Suppressor macrophage treated with lipopolysaccharide for 1 hour (primary cell): ENCODE data around the gene SLC25A27.
"Not testable (repeated sequence)": the region's sequence is repeated elsewhere in the genome, so short reads cannot be mapped to it uniquely, and the experiment has no call there.

Experiments
- DNase-seq, 3 donors: peaks; one replicate each; pipeline ENCODE4 v3.0.0-alpha.2; 2020 to 2022

SLC25A27 gene

DNA sequence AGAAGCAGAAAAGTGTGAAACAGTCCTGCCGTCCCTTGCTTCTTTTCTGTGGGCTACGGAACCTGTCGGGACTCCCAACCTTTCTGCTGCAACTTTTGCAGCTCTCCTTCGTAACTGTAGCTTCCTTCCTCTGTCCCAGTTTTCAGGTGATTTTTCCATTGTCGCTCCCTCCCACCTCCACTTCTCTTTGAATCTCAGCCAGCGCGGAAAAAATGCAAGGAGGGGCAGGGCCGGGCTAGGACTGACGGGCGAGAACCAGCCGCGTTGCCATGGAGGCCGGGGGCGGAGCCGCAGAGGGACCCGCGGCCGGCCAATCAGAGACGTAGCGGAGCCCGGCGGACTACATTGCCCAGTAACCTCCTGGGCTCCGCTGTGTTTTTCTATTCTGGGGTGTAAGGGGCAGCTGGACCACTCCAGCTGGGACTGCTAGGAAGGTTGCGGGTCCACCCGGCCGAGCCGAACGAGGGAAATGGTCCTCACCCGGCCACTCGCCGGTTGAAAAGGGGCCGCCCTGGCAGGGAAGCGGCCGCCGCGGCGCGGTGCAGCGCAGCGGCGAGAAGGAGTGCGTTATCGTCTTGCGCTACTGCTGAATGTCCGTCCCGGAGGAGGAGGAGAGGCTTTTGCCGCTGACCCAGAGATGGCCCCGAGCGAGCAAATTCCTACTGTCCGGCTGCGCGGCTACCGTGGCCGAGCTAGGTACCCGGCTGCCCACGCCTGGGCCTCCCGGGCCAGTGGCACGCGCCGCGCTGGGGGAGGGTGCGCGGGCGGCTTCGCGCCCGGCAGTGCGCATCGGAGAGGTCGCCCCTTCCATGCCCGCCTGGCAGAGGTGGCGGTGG, at the start of gene SLC25A27, which contains the start of gene CYP39A1:
Gene SLC25A27, plus strand, starts transcription at position 373 of the 836 bp plus-strand sequence. Its CDS starts 218 bp downstream, at position 591.
Gene CYP39A1, minus strand, starts transcription at position 216 of the 836 bp plus-strand sequence. CDS start 236 bp downstream, outside the sequence.
- DNase-seq: peak; percentile 88 to 95 (median 93)

DNA sequence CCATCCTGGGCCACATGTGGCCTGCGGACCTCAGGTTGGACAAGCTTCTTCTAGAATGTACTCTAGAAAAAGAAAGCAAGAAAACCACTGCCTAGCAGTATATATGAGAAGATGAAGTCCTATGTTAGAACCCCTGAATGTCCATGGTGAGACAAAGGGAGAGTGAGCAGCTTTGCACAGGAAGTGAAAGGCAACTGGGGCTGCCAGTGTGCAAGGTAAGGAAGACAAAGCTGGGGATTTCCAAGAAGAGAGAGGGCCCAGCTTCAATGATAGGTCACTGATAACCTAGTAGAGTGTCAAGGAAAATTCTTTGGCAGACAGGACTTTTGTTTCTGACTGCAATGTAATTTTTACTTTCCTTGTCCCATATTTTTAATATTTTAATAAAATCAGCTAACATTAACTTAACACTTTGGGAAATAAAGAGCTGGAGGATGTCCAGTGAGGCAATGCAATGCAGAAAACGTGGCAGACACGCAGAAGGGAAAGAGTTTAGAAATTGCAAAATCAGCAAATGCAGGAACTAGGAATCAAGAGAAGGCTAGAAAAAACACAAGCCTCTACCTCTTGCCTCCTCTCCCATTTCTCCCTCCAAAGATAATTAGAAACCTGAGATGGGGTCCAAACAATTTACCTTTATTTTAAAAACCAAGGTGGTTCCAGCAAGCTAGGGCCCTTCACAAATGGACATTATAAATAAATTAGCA, 47.5 kb upstream of the SLC25A27 start:
- no peak for DNase-seq

GRCh38 chr6:46606338-46606737, 46.4 kb upstream of the SLC25A27 start:
- no peak for DNase-seq

DNA sequence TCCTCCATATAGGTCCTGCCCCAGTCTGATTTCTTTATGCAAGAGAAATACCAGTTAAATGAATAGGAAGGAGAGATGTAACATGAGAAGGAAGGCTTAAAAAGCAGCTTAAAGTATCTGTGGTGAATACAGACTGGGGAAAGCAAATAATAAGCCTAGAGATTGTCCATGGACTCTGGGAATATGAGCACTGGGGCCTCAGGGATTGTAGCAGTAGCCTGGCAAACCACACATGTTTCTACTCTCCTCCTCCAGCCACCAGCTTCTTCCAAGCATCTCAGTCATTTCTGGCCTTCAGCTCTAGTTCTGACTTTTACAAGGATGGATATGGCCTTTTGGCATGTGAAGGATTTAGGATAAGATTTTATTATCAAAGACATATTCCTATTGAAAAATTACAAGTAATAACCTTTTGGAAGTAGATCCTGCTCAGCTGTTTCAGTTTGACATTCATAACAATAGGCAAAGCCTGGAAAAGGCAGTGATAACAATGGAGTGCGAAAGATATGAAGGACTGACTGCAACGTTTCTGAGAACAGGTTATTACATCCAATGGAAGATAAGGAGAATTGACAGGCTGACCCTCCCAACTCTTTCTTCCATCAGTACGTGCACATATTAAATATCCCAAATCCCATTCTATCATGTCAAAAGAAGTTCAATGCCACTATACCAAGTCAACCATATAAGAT, 41.8 kb upstream of the SLC25A27 start:
- DNase-seq: no peak

DNA sequence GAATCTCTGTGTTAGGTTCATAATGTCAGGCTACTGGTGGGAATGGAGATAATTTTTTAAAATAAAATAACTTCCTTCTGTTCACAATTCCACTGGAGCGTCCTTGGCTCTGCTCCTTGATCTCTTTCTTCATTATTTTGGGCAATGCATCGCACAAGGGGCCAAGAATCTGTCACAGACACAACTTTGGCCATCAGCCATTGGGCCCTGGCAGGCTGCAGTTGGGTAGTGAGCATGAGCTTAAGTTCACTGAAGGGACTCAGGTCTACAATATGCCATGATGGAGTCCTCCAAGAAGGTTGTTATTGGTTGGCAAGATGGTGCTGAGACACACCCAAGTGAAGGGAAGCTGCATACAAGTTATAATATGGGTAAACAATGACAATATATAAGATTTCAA, 40.1 kb upstream of the SLC25A27 start:
- DNase-seq: no peak

DNA sequence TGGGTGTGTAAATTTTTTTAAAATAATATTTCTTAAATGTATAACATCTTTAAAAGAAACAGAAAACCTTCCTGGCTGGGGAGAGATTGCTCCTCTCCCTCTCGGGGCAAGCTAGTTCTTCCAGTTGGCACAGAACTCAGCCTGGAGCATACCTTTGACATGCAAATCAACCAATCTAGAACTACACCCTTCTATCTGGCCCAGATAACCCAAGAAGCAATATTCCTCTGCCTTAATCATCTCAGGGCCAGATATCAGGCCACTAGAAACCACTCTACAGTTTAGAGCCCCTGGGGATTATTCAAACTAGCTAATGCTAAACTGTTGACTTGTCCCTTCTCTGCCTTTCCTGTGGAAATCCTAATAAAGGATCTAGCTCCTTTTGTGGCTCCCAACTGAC, 34.0 kb upstream of the SLC25A27 start:
- DNase-seq: no peak

GRCh38 chr6:46626228-46626909, 26.4 kb upstream of the SLC25A27 start:
- DNase-seq: peak; percentile 40 to 57 (median 52)

- no peak for DNase-seq
Observed at GRCh38 chr6:46626976-46627375, 25.8 kb upstream of the SLC25A27 start.

GRCh38 chr6:46628498-46628897, 24.3 kb upstream of the SLC25A27 start:
- no peak for DNase-seq

DNA sequence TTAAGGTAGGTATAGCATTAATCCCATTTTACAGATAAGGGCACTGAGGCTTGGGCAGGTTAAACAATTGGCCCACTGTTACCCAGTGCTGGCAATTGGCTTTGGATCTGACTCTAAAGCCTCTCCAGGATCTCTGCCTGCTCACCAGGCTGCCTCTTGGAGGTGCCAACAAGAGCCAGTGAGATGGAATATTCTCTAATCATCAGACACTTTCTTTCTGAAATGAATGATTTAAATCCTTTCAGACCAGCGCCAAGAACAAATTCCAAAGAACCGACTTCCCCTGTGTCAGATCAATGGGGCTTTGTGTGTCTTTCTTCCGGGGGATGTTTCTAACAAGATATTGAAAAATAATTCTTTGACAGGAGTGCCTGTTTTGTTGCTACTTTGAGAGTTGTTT, 23.8 kb upstream of the SLC25A27 start:
- no peak for DNase-seq

- no peak for DNase-seq
Observed at GRCh38 chr6:46629691-46630090, 23.1 kb upstream of the SLC25A27 start.

GRCh38 chr6:46632053-46632452, 20.7 kb upstream of the SLC25A27 start:
- no peak for DNase-seq

DNA sequence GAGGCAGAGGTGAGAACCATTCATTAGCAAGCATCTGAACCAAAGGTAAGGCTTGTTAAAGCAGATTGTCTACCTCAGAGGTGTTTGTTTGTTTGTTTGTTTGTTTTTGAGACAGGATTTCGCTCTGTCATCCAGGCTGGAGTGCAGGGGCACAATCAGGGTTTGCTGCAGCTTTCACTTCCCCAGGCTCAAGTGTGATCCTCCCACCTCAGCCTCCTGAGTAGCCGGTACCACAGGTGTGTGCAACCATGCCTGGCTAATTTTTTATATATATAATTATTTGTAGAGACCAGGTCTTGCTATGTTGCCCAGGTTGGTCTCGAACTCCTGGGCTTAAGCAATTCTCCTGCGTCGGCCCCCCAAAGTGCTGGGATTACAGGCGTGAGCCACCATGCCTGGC, 17.3 kb upstream of the SLC25A27 start:
- no peak for DNase-seq

DNA sequence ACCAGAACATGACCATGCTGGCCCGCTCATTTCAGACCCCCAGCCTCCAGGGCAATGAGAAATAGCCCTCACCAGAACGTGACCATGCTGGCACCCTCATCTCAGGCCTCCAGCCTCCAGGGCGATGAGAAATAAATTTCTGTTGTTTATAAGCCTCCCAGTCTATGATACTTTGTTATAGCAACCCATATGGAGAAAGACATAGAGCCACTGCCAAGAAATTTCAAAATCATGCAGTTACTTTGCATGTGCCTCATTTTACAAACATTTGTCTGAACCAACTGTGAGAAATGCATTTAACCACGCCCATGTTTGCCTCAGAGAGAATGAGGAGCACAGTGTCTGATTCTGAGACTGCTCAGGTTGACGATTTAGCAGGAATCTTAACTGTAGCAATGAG, 15.6 kb upstream of the SLC25A27 start:
- no peak for DNase-seq

GRCh38 chr6:46637933-46638332, 14.8 kb upstream of the SLC25A27 start:
- DNase-seq: no peak

DNA sequence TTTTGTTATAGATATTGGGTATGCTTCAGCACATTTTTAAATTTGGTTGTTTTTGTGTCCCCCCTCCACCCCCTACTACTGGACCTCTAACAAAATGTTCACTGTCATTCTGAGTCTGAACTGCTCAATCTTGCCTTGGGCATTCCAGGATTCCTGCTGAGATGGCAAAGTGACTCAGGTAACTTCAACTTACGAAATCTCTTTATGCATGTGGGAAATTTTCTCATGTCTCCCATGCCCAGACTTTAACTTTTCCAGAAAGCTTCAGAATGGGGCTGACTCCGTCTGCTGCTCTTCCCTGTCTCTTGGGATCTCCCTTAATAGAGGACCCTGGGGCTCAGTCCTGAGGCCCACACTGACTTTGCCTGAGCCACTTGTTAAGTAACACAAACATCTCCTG, 14.1 kb upstream of the SLC25A27 start:
- no peak for DNase-seq

- DNase-seq: no peak
Observed at GRCh38 chr6:46642928-46643751, 9.6 kb upstream of the SLC25A27 start.

- no peak for DNase-seq
Observed at GRCh38 chr6:46645265-46645664, 7.5 kb upstream of the SLC25A27 start.

DNA sequence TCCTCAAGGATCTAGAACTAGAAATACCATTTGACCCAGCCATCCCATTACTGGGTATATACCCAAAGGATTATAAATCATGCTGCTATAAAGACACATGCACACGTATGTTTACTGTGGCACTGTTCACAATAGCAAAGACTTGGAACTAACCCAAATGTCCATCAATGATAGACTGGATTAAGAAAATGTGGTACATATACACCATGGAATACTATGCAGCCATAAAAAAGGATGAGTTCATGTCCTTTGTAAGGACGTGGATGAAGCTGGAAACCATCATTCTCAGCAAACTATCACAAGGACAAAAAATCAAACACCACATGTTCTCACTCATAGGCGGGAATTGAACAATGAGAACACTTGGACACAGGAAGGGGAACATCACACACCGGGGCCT, 4.7 kb upstream of the SLC25A27 start:
- DNase-seq: not testable (repeated sequence)

- DNase-seq: peak in 1 of 3 donors; percentile 9
Observed at GRCh38 chr6:46648869-46649492, 3.8 kb upstream of the SLC25A27 start.

DNA sequence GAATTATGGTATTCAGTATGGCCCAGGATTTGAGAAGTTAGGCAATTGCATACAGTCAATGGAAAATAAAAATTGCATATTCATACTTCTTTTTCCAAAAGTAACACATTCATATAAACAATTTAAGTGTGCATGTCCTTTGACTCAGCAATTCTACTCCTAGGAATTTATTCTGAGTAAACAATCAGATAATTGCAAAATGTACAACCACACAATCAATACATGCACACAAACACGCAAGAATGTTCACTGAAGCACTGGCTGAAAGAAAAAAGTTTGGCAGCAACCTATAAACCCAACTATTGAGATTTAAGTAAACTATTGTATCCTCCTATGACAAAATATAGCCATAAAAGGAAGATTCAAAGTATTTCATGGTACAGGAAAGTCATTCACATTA, 1.8 kb upstream of the SLC25A27 start:
- no peak for DNase-seq
